Endothelial cell of umbilical vein (primary cell): ENCODE measurements around the gene MACROD2. TPM values are rescaled to one million over a fixed set of nuclear protein-coding genes. Genes with fewer than 3 reads are reported as not detected.
"Not testable (repeated sequence)": the region's sequence is repeated elsewhere in the genome, so short reads cannot be mapped to it uniquely, and the experiment has no call there.

Source experiments
- BruUV-seq: library from RNA; stranded (reverse); fragments of 400-500 nt; replicated peaks from 2 replicates; lab custom pipeline; 2021; lab: Mats Ljungman, UMichigan
- CTCF ChIA-PET: fragments of 300-600, 350-600 bp; sonication (Branson Sonifier 250); formaldehyde crosslinking; loops from one replicate; lab custom pipeline; 2021; ENCODE audit warnings: antibody characterized with exemption, inconsistent platforms; lab: Charles Lee
- POLR2A ChIA-PET: fragments of 300-600, 350-600 bp; sonication (Branson Sonifier 250); formaldehyde crosslinking; loops from one replicate; lab custom pipeline; 2021; ENCODE audit warnings: antibody characterized with exemption, inconsistent platforms; lab: Charles Lee
- DNase-seq: peaks from one replicate; pipeline ENCODE4 v3.0.0-alpha.2; 2011; ENCODE audit warnings: low read depth, low spot score
- FAIRE-seq: peaks from 2 replicates; lab custom pipeline; 2011; peaks lifted over from hg19 to GRCh38; lab: Jason Lieb, UNC
- H2AFZ ChIP-seq: 2 replicates; pipeline ENCODE4 v1.6.0; 2012; ENCODE audit warnings: low read depth, low read length, control low read depth, inconsistent platforms
- H3K27ac ChIP-seq: 2 replicates; pipeline ENCODE4 v1.5.1; 2011; ENCODE audit warnings: low read depth, mild to moderate bottlenecking, control low read depth, low read length, moderate library complexity; ENCODE audit not compliant: insufficient read depth
- H3K27me3 ChIP-seq, 2 experiments: 2 replicates each; pipeline versions ENCODE4 v1.6.0 to v1.6.1; 2011; ENCODE audit warnings: low read length in 2 of 2, mixed read lengths in 1 of 2; ENCODE audit not compliant: control insufficient read depth in 2 of 2, insufficient read depth in 2 of 2
- H3K36me3 ChIP-seq, 2 experiments: 2 replicates in 1 of 2; 3 replicates in 1 of 2; pipeline ENCODE4 v1.5.1; 2011; ENCODE audit warnings: low read length in 2 of 2, mild to moderate bottlenecking in 1 of 2, moderate library complexity in 1 of 2; ENCODE audit not compliant: control insufficient read depth in 2 of 2, insufficient read depth in 2 of 2; ENCODE audit errors: extremely low read depth in 1 of 2
- H3K4me1 ChIP-seq: 3 replicates; pipeline ENCODE4 v1.5.1; 2011; ENCODE audit warnings: mild to moderate bottlenecking, low read length; ENCODE audit not compliant: control insufficient read depth, insufficient read depth; ENCODE audit errors: extremely low read depth
- H3K4me2 ChIP-seq: 2 replicates; pipeline ENCODE4 v1.6.1; 2011; ENCODE audit warnings: low read length, control low read depth, mixed read lengths; ENCODE audit not compliant: insufficient read depth
- H3K4me3 ChIP-seq, 3 experiments: fragments of 200-600 bp in 1 of 3; sonication (generic), shearing (Covaris generic) in 1 of 3; replicated peaks in 1 of 3; 2 replicates each; pipeline ENCODE4 v1.5.1; 2011 to 2016; ENCODE audit warnings: control low read depth in 3 of 3, low read length in 3 of 3, mild to moderate bottlenecking in 2 of 3, inconsistent platforms in 1 of 3, low read depth in 1 of 3, moderate library complexity in 1 of 3; ENCODE audit not compliant: insufficient read depth in 1 of 3
- H3K79me2 ChIP-seq: 2 replicates; pipeline ENCODE4 v1.6.0; 2012; ENCODE audit warnings: low read length, inconsistent platforms; ENCODE audit not compliant: control insufficient read depth, insufficient read depth
- H3K9ac ChIP-seq: replicated peaks from 2 replicates; pipeline ENCODE3; 2011; ENCODE audit warnings: low read length, control low read depth; ENCODE audit not compliant: insufficient read depth; ENCODE audit errors: extremely low read depth
- H3K9me1 ChIP-seq: replicated peaks from 3 replicates; pipeline ENCODE4 v1.6.0; 2011; ENCODE audit warnings: mild to moderate bottlenecking, low read length; ENCODE audit not compliant: control insufficient read depth, insufficient read depth; ENCODE audit errors: extremely low read depth
- H3K9me3 ChIP-seq: replicated peaks from 2 replicates; pipeline ENCODE4 v1.5.1; 2012; ENCODE audit warnings: low read length, inconsistent platforms; ENCODE audit not compliant: control insufficient read depth, insufficient read depth
- H4K20me1 ChIP-seq: replicated peaks from 2 replicates; pipeline ENCODE3; 2011; ENCODE audit warnings: mild to moderate bottlenecking, low read length; ENCODE audit not compliant: control insufficient read depth, insufficient read depth; ENCODE audit errors: extremely low read depth
- CTCF ChIP-seq, 2 donors: IDR thresholded peaks; 1 replicate in 1 of 2; 2 replicates in 1 of 2; pipeline ENCODE4 v1.5.1; 2011; ENCODE audit warnings: low read length in 2 of 2, mild to moderate bottlenecking in 2 of 2, moderate library complexity in 2 of 2, control low read depth in 1 of 2, inconsistent platforms in 1 of 2, low read depth in 1 of 2; ENCODE audit not compliant: insufficient read depth in 1 of 2; ENCODE audit errors: extremely low read depth in 1 of 2
- GATA2 ChIP-seq: IDR thresholded peaks from 2 replicates; pipeline ENCODE4 v1.7.0; 2011; ENCODE audit warnings: low read depth, mild to moderate bottlenecking, moderate library complexity, mixed read lengths, low read length; ENCODE audit not compliant: insufficient read length, insufficient read depth
- JUN ChIP-seq: IDR thresholded peaks from 2 replicates; pipeline ENCODE4 v1.6.1; 2011; ENCODE audit warnings: borderline replicate concordance, low read depth; ENCODE audit not compliant: insufficient read length, insufficient read depth
- MYC ChIP-seq: IDR thresholded peaks from one replicate; pipeline ENCODE4 v1.6.1; 2011; ENCODE audit warnings: mild to moderate bottlenecking, low read depth, low read length
- POLR2AphosphoS5 ChIP-seq: IDR thresholded peaks from 2 replicates; pipeline ENCODE4 v1.6.1; 2012; ENCODE audit warnings: low read depth, mild to moderate bottlenecking, control low read depth, low read length, moderate library complexity; ENCODE audit not compliant: insufficient read depth
- dilution Hi-C: fragments of 300-500 bp; cut with MboI; formaldehyde crosslinking; loops from one replicate; pipeline ENCODE4 v1.15.0; 2019; ENCODE audit warnings: low sequenced_read_pairs; ENCODE audit not compliant: extremely low pct_ligation_motif_present
- intact Hi-C: fragments of 100-400 bp; cut with micrococcal nuclease; formaldehyde crosslinking; loops from one replicate; pipeline ENCODE4 v1.10.0; 2022
- polyA plus RNA-seq, 4 experiments: library from polyadenylated mRNA; depleted of rRNA in 3 of 4; stranded (reverse) in 3 of 4; unstranded in 1 of 4; fragments of >200 nt; gene quantifications; 2 replicates each; pipeline versions ENCODE4 v1.2.1 to v1.2.3, GENCODE V29; 2011 to 2012; ENCODE audit warnings: missing spikeins in 1 of 4
- total RNA-seq: library from RNA; stranded (reverse); gene quantifications from 2 replicates; pipeline ENCODE4 v1.2.3, GENCODE V29; 2021
- TF ChIP-seq, protein P1 (sequence below): IDR thresholded peaks from 2 replicates; pipeline ENCODE4 v1.6.1; 2011; ENCODE audit not compliant: insufficient read depth, insufficient read length

Gene MACROD2
- total and polyA plus RNA-seq, 2 donors (not counting 3 experiments of a cell fraction or from before 2014, with no cell fraction given) = 0.11 to 0.73 TPM

DNA sequence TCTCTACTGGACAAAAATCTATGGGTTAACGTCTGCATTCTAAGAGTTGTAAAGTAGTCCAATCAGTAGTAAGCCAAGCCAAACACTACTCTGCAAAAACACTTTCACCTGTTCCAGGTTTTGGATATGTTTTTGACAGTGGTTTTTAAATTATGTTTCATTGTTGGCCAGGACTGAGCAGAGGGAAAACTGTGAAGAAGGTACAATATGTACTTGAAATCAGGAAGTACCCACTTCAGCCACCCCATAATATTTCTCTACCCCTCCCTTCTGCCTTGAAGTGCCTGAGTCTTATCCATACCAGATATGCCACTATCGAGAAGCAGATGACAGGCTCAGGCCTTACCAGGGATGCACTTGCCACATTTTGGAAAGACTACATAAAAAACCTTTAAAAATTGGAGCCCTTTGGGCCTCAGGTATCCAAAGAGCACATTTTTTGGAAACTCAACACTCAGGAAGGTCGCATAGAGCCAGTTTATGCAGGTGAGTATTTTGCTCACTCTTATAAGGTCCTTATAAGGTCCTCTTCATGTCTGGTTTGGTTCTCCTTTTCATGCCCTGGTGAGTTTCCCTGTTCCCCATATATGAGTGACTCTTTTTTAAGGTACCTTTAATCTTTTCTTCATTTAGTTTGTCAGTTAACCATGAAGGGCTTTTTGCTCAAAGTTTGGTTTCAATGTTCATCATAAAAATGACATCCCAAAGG lies 1201.4 kb downstream of the MACROD2 start:
- BruUV-seq = no TSS peak
- Histone ChIP-seq H2AFZ (no peak overlapping the region), H3K9me1 (no peaks in the 10 kb centered on the region), H3K4me2 (no peak overlapping the region), H3K9me3 (no peaks in the 10 kb centered on the region), H3K4me3 (no peak overlapping the region), H3K9ac (no peak overlapping the region), H3K27ac (no peak overlapping the region), H3K4me1 (no peaks in the 10 kb centered on the region), H3K79me2 (no peaks in the 10 kb centered on the region), H3K36me3 (no peaks in the 10 kb centered on the region), H3K27me3 (no peaks in the 10 kb centered on the region), H4K20me1 (no peaks in the 10 kb centered on the region)
- TF ChIP-seq POLR2AphosphoS5 = no peak
- TF ChIP-seq, protein P1, sequence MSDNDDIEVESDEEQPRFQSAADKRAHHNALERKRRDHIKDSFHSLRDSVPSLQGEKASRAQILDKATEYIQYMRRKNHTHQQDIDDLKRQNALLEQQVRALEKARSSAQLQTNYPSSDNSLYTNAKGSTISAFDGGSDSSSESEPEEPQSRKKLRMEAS = no peak
- TF ChIP-seq JUN = no peak
- no peak for TF ChIP-seq CTCF (IDR thresholded peaks at IDR 0.05; ENCODE audit: extremely low read depth in 1 of 2, insufficient read depth in 1 of 2, low read depth in 1 of 2, low read length in 2 of 2)
- no peak for TF ChIP-seq MYC
- no peak for TF ChIP-seq GATA2
- FAIRE-seq = no peak
- intact Hi-C loops = no loop called here
- dilution Hi-C loops = no loop called here
- ChIA-PET CTCF (no interaction called here), POLR2A (no interaction called here)
- DNase-seq = no peak

GRCh38 chr20:15198017-15198416 lies 1202.7 kb downstream of the MACROD2 start:
- dilution Hi-C loops = not testable (repeated sequence)

More at GRCh38 chr20:15198017-15198416, 1202.7 kb downstream of the MACROD2 start:
- H3K9me3 ChIP-seq, H3K4me1 ChIP-seq, H2AFZ ChIP-seq, BruUV-seq, POLR2A ChIA-PET, H3K9me1 ChIP-seq, CTCF ChIA-PET, H3K27ac ChIP-seq, H3K79me2 ChIP-seq, DNase-seq, H3K36me3 ChIP-seq, H4K20me1 ChIP-seq, H3K27me3 ChIP-seq, H3K4me3 ChIP-seq, FAIRE-seq, H3K4me2 ChIP-seq, H3K9ac ChIP-seq, intact Hi-C loops: not testable (repeated sequence)
